NCI-H2196 treated with DMSO at 0.1 percent for 48 hours (cell line): ENCODE data around the gene DCAF4.

Experiments used
- DNase-seq: peaks from one replicate; lab custom pipeline; 2025; ENCODE audit not compliant: unreplicated experiment; lab: John Stamatoyannopoulos, UW

DCAF4 gene

DNA sequence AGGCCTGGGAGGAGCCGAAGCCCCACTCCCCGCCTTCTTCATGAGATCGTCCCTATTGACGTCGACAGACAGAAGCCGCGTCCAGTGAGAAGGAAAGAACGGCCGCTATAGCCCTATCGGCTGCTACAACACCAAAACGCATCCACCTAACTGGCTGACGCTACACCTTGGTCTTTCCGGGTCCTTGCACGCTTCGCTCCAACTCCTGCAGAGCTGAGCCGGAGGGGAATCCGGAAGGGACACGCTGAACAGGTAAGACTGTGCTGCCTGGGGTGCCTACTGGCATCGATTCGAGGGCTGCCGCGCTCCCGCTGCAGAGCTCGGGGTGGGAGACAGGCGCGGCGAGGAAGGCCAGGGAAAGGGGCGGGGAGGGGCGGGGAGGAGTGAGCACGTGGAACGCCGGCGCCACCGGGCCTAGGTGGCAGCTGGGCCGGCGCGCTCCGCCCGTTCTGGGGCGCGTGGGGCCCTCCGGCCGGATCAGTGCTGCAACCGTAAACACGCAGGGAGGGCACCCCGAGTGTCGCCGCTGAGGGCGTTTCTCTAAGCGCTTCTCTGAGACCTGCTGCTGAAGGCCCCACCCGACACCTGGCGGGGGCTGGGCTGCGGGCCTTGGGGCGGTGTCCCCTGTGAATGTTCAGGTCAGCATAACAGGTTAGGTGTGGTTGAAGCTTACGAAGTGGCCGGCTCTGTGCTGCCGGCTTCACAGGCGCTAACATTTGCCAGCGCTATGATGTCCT lies at the start of gene DCAF4:
DCAF4 (plus strand) TSS at position 173 of the 737 bp plus-strand sequence. CDS start 11,515 bp downstream, outside the sequence.
- DNase-seq = peak; percentile 99

- no peak for DNase-seq
Measured at GRCh38 chr14:72876710-72877063, 49.6 kb upstream of the DCAF4 start.

DNA sequence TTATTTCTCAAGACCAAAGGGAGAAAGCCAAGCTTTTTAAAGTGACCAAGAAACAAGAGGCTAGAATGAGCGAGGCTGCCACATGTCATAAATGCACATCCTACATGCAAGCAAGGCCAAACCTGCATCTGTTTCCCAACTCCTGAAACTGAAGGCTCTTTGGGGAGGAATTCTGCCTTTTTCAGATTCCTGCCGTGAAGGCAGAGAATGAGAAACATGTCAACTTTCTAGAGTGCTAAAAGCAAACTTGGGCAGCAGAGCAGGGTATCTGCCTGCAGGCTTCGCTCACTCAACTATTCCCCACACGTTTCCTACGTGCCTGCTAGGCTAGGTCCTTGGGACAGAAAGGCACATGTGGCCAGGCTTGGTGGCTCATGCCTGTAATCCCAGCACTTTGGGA lies 47.5 kb upstream of the DCAF4 start:
- no peak for DNase-seq

DNA sequence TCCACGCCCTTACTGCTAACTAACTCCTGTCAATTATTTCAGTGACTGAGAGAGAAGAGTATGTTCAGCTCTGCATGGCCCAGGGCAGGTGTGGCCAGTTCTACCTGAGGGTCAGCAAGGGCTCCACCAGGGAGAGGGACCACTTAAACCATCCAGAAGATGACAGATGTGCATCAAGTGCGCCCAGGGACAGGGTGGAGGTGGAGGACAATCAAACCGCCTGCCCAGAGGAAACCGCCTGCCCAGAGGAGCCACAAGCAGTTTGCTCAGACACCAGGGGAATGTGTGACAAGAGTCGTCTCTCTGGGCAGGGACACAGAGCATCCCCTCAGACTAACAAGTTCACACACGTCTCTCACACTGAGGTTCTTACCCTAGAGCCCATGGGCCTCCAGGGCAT lies 46.8 kb upstream of the DCAF4 start:
- DNase-seq = no peak

- DNase-seq = no peak
Measured at GRCh38 chr14:72880164-72880563, 46.1 kb upstream of the DCAF4 start.

DNA sequence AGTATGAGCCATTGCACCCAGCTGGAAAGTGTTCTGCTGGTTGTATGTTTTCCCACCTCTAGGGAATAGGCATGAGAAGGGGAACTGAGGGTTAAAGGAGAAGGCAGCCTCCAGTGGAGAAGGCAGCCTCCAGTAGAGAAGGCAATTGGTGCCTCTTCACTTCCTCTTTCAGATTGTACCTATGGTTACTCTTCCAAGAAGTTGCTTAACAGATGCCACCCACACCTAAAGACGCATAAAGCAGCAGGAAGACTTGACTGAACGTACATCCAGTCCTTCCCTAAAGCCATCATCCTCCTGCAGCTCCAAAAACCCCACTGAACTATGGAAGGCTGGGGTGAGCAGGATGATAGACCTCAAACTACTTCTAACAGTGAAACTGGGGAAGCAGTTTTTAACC lies 45.4 kb upstream of the DCAF4 start:
- DNase-seq = no peak

DNA sequence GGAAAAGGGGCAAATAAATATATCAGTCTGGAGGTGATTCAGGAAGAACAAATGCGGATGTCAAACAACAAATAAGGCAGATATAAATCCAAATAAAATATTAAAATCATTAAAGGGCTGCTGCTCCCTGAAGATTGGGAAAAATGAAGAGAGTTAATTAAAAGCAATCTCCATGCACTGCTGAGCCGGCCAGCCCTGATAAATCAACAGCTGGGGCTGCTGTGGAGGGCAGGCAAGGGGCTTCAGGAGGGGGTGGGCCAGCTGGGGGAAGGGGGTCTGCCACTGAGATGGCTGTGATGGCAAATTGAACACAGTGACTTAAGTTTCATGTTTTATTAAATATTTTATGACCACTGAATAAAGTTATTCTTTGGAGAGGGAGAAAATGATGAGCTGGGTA lies 44.7 kb upstream of the DCAF4 start:
- no peak for DNase-seq

DNA sequence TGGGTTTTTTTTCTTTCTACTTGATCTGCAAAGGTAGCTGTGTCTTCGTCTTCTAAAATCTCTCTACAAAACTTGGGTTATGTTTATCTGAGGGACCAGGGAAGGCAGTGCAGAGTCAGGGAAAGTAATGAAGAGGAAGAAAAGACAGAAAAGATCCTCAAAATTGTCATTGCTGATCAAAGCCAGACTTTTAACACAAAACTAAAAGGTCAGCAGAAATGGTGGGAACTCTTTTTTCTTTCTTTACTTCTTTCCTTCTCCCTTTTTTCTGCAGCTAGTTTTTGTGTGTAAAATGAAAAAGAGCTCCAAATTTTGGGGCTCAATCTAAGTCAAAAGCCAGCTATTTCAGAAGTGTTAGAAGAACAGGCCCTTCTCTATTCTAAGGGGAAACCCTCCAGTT lies 44.2 kb upstream of the DCAF4 start:
- no peak for DNase-seq

DNA sequence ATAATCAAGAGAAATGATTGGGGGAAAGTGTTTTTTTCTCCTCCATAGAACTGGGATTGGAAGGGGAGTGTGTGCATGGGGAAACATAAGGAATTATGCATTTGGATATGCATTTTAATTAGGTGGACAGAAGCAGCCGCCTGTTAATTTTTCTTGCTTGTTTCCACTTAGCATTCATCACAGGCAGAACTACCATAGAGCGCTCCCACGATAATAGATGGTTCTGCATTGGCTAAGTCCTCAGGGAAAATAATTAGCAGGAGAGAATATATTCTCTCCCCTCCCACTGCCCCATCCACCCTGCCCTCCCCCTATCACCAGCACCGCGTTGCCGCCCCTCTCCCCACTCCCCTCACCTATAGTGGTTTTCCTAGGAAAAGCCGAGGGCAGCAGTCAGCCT lies 43.8 kb upstream of the DCAF4 start:
- DNase-seq = no peak

DNA sequence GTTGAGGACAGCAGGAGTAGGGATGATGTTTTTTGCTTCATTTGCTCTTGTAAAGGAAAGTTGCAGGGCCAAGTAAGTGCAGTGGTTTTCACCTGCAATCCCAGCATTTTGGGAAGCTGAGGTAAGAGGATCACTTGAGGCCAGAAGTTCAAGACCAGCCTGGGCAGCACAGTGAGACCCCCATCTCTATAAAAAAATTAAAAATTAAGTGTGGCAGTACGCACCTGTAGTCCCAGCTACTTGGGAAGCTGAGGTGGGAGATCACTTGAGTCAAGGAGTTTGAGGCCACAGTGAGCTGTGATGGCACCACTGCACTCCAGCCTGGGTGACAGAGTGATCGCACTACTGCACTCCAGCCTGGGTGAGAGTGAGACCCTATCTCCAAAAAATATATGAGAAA lies 43.2 kb upstream of the DCAF4 start:
- no peak for DNase-seq

- DNase-seq = no peak
Measured at GRCh38 chr14:72883961-72884360, 42.3 kb upstream of the DCAF4 start.

DNA sequence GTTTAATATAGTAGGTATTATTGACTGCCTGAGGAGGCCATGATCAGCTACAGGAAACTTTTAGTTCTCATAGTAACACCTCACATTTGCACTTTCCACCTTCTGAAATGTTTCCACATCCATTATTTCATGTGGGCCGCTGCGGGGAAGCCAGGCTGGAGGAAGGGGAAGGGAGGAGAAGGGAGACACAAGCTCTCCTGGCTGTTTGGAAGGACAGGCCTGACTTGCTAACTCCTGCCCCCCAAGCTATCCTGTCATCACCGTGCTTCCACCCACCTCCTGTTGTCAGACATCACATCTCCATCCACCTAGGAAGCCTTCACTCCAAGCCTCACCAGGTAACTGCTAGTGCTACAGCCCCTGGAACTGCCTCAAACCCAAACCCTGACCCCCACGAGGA lies 41.9 kb upstream of the DCAF4 start:
- no peak for DNase-seq

DNA sequence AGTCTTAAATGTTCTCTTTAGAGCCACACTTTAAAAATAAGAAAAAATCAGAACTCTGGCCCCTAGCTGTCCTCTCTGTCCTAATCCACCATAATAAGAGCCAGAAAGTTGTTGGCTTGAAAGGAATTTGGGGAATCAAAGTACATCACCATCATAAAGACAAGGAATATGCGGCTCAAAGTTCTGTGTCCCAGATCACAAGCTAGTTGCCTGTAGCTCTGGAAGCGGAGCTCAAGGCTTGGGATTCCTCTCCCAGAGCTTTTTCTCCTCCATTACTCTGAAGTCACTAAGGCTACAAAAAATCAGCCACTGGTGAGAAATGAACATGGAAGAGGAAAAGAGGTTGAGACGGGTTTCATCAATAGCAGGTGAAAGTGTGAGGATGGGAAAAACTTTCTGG lies 38.8 kb upstream of the DCAF4 start:
- no peak for DNase-seq

DNA sequence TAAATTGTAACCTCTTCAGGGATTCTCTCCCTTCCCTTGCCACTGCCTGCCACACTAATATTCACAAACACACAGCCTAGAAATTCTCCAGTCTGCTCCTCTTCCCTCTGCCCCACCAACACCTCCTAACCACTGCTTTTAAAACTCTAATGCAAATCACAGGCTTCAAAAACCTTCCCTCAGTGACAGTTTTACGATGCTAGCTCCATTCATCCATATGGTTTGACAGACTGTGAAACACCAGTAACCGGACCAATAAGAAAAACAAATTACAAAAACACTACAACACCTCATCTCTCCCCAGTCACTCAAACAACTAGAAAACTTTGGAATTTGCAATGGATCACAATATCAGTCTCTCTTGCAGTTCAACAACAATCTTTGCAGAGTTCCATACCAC lies 38.1 kb upstream of the DCAF4 start:
- no peak for DNase-seq

GRCh38 chr14:72888636-72889201 lies 37.5 kb upstream of the DCAF4 start:
- no peak for DNase-seq

DNA sequence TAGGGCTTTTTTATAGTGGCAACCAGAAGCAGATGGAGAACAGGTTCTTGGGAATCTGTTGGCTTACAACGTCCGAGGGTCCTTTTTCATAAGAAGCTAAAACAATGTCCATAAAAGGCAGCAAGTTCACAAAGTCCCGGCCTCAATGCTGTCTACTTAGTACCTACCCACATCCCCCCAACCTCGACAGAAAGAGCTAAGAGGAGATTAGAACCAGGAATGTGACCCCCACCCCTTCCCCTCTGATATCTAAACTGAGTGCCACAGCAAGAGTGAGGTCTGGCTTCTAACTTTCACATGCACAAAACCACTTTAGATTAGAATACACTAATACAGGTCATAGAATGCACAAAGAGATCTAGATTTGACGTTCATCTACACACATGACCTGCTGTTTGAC lies 36.9 kb upstream of the DCAF4 start:
- DNase-seq = no peak

GRCh38 chr14:72891666-72892102 lies 34.6 kb upstream of the DCAF4 start:
- DNase-seq = no peak

DNA sequence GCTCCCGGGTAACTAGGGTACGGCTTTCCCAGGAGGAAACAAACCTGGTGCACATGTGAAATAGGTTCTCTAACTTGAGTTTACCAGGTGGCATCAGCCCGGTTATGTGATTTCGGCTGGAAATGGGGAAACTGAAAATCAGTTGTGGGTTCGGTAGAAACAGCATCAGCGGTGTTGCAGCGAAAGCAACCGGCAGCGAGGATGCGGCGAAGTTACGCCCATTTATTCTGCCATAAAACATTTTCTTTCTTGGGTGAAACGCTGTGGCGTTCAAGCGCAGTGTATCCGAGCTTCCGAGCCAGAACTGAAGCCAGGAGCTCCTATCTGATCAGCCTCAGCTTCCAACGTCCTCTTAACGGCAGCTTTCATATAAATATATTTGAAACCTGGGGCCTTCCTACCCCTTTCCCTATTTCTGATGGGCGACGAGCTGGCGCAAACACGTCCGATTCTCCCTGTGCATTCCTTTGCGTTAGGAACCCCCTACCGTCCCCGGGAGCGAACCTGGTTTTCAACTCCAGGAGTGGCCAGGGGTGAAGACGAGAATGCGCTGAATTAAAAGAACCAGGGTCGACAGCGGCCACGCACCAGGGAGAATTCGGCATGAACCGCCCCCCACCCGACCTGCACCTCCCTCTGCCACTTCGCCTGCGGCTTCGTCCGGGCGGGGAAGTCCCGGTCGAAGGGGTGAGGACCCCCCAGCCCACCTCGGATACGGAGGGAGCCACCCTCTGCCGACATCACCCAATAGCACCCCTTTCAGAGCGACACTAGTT lies 34.0 kb upstream of the DCAF4 start:
- DNase-seq = no peak

DNA sequence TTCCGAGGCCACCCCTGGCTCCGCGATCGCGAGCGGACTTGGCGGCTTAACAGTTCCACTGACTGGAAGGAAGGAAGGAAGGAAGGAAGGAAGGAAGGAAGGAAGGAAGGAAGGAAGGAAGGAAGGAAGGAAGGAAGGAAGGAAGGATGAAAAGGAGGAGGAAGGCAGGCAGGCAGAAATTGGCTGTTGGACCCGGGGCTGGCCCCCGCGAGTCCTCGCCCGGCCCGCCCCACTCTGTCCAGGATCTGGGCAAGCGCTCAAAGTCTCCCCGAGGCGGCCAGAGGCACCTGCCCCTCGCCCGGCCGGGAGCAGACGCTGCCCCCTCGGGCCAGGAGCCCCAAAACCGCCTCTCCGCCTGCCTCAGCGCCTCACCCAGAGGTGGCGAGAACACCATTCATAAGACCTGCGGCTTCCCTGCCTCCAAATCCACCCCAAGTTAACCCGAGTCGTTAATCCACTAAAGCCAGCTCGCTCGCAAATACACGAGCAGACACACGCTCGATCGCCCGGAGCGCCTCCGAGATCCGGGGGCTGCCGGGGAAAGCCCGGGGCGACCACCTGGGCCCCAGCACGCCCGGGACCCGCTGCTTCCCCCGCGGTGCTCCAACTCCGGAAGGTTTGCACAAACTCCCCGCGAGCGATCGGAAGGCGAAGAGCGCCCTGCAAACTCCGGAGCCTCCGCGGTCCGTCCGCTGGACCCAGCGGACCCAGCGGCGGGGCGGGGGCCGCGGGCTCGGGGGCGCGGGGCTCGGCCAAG lies 33.2 kb upstream of the DCAF4 start:
- no peak for DNase-seq

GRCh38 chr14:72893636-72894322 lies 32.5 kb upstream of the DCAF4 start, which contains the start of gene DPF3:
TSS of gene DPF3 (minus strand) at chr14:72894101. CDS start at chr14:72894088, 13 bp downstream.
- peak; percentile 90 for DNase-seq

- no peak for DNase-seq
Measured at GRCh38 chr14:72894323-72894622, 32.0 kb upstream of the DCAF4 start.
